H1 (cell line): ENCODE data around the gene ELAPOR2. TPM values are rescaled to one million over a fixed set of nuclear protein-coding genes. Genes with fewer than 3 reads are reported as not detected.

Experiments used
- CTCF ChIA-PET: fragments of 300-600 bp; sonication (Branson Sonifier 250); formaldehyde crosslinking; loops from one replicate; lab custom pipeline; 2021; ENCODE audit not compliant: partially characterized antibody; lab: Charles Lee
- POLR2A ChIA-PET: fragments of 300-600 bp; sonication (Branson Sonifier 250); formaldehyde crosslinking; loops from one replicate; lab custom pipeline; 2021; ENCODE audit warnings: inconsistent platforms; ENCODE audit not compliant: partially characterized antibody; lab: Charles Lee
- DNase-seq, 2 experiments: peaks; one replicate each; pipeline versions ENCODE4 v3.0.0 to v3.0.0-alpha.2; 2010 to 2022; ENCODE audit warnings: low spot score in 2 of 2, low read depth in 1 of 2, mixed read lengths in 1 of 2
- FAIRE-seq: peaks from 2 replicates; lab custom pipeline; 2011; peaks lifted over from hg19 to GRCh38; lab: Jason Lieb, UNC
- H2AFZ ChIP-seq: 2 replicates; pipeline ENCODE4 v1.8.1; 2012; ENCODE audit warnings: low read length, inconsistent platforms
- H2AK5ac ChIP-seq: 2 replicates; pipeline ENCODE4 v1.6.1; 2013; ENCODE audit warnings: low read depth, low read length
- H2BK120ac ChIP-seq: replicated peaks from 2 replicates; pipeline ENCODE3; 2013; ENCODE audit warnings: low read depth, low read length, inconsistent platforms
- H2BK12ac ChIP-seq: 2 replicates; pipeline ENCODE4 v1.6.1; 2013; ENCODE audit warnings: low read depth, low read length
- H2BK15ac ChIP-seq: 2 replicates; pipeline ENCODE4 v1.6.1; 2013; ENCODE audit warnings: low read length
- H2BK20ac ChIP-seq: 2 replicates; pipeline ENCODE4 v1.6.1; 2013; ENCODE audit warnings: low read length
- H2BK5ac ChIP-seq: 2 replicates; pipeline ENCODE4 v1.6.1; 2013; ENCODE audit warnings: low read depth, low read length
- H3K14ac ChIP-seq: 2 replicates; pipeline ENCODE4 v1.6.1; 2013; ENCODE audit warnings: inconsistent platforms; ENCODE audit not compliant: insufficient read length
- H3K18ac ChIP-seq: 2 replicates; pipeline ENCODE4 v1.6.1; 2013; ENCODE audit warnings: low read length; ENCODE audit errors: extremely low read depth
- H3K23ac ChIP-seq: 2 replicates; pipeline ENCODE4 v1.6.1; 2013; ENCODE audit warnings: inconsistent platforms; ENCODE audit not compliant: insufficient read length
- H3K23me2 ChIP-seq: 2 replicates; pipeline ENCODE4 v1.6.1; 2013; ENCODE audit warnings: low read depth, low read length
- H3K27ac ChIP-seq: 2 replicates; pipeline ENCODE4 v1.6.1; 2011; ENCODE audit warnings: low read depth, low read length, inconsistent platforms
- H3K27me3 ChIP-seq, 4 experiments: replicated peaks in 1 of 4; 1 replicate in 1 of 4; 2 replicates in 3 of 4; pipeline versions ENCODE4 v1.6.1 to v1.8.1; 2011 to 2013; ENCODE audit warnings: low read length in 3 of 4, mild to moderate bottlenecking in 3 of 4, inconsistent platforms in 2 of 4, mixed read lengths in 2 of 4, moderate library complexity in 1 of 4; ENCODE audit not compliant: control insufficient read depth in 3 of 4, insufficient read depth in 3 of 4; ENCODE audit errors: extremely low read depth in 1 of 4
- H3K36me3 ChIP-seq, 4 experiments: 2 replicates each; pipeline versions ENCODE4 v1.6.1 to v1.8.1; 2011 to 2013; ENCODE audit warnings: mild to moderate bottlenecking in 4 of 4, low read length in 3 of 4, moderate library complexity in 2 of 4, control low read depth in 1 of 4, inconsistent platforms in 1 of 4; ENCODE audit not compliant: insufficient read depth in 4 of 4, control insufficient read depth in 2 of 4
- H3K4ac ChIP-seq: replicated peaks from 2 replicates; pipeline ENCODE3; 2013; ENCODE audit warnings: low read length, low read depth, mixed read lengths, inconsistent platforms; ENCODE audit not compliant: insufficient read length
- H3K4me1 ChIP-seq, 4 experiments: replicated peaks in 1 of 4; 1 replicate in 1 of 4; 2 replicates in 3 of 4; pipeline versions ENCODE4 v1.6.1 to v1.8.1; 2011 to 2013; ENCODE audit warnings: low read length in 3 of 4, inconsistent platforms in 2 of 4, mixed read lengths in 1 of 4; ENCODE audit not compliant: insufficient read depth in 4 of 4, control insufficient read depth in 3 of 4
- H3K4me2 ChIP-seq, 2 experiments: 2 replicates each; pipeline versions ENCODE4 v1.6.1 to v1.8.1; 2011 to 2013; ENCODE audit warnings: low read depth in 2 of 2, low read length in 2 of 2, control low read depth in 1 of 2, inconsistent platforms in 1 of 2, mild to moderate bottlenecking in 1 of 2; ENCODE audit not compliant: insufficient read depth in 1 of 2
- H3K4me3 ChIP-seq, 4 experiments: fragments of 200-600, 300-600 bp in 1 of 4; sonication (generic), shearing (Covaris generic), sonication (Bioruptor Twin) in 1 of 4; 2 replicates each; pipeline versions ENCODE4 v1.5.1 to v1.8.1; 2011 to 2016; ENCODE audit warnings: low read length in 4 of 4, low read depth in 3 of 4, control low read depth in 2 of 4, inconsistent platforms in 2 of 4, mild to moderate bottlenecking in 2 of 4, mixed read lengths in 1 of 4, moderate library complexity in 1 of 4; ENCODE audit not compliant: insufficient read depth in 2 of 4; ENCODE audit errors: extremely low read depth in 1 of 4
- H3K56ac ChIP-seq: replicated peaks from 2 replicates; pipeline ENCODE3; 2013; ENCODE audit warnings: low read depth, mild to moderate bottlenecking, mixed read lengths, low read length, inconsistent platforms; ENCODE audit not compliant: insufficient read length
- H3K79me1 ChIP-seq: 2 replicates; pipeline ENCODE4 v1.6.1; 2013; ENCODE audit warnings: low read depth, low read length, control low read depth
- H3K79me2 ChIP-seq, 2 experiments: 2 replicates each; pipeline versions ENCODE4 v1.6.1 to v1.8.1; 2012 to 2013; ENCODE audit warnings: low read length in 2 of 2, mild to moderate bottlenecking in 2 of 2, inconsistent platforms in 1 of 2; ENCODE audit not compliant: insufficient read depth in 2 of 2, control insufficient read depth in 1 of 2
- H3K9ac ChIP-seq, 4 experiments: replicated peaks in 1 of 4; 1 replicate in 1 of 4; 2 replicates in 3 of 4; pipeline versions ENCODE4 v1.6.1 to v1.8.1; 2011 to 2013; ENCODE audit warnings: low read depth in 3 of 4, low read length in 3 of 4, control low read depth in 2 of 4, mild to moderate bottlenecking in 2 of 4, moderate library complexity in 2 of 4, inconsistent platforms in 1 of 4; ENCODE audit errors: extremely low read depth in 1 of 4
- H3K9me3 ChIP-seq, 2 experiments: 2 replicates each; pipeline versions ENCODE4 v1.6.1 to v1.8.1; 2012 to 2013; ENCODE audit warnings: mild to moderate bottlenecking in 2 of 2, moderate library complexity in 2 of 2, control low read depth in 1 of 2, inconsistent platforms in 1 of 2, low read depth in 1 of 2, low read length in 1 of 2, mixed read lengths in 1 of 2; ENCODE audit not compliant: insufficient read depth in 2 of 2
- H4K20me1 ChIP-seq, 2 experiments: replicated peaks in 1 of 2; 2 replicates each; pipeline versions ENCODE3 to v1.8.1; 2011 to 2013; ENCODE audit warnings: inconsistent platforms in 2 of 2, low read length in 2 of 2, mild to moderate bottlenecking in 1 of 2; ENCODE audit not compliant: insufficient read depth in 2 of 2, control insufficient read depth in 1 of 2
- H4K5ac ChIP-seq: 2 replicates; pipeline ENCODE4 v1.6.1; 2013; ENCODE audit warnings: low read length, low read depth, mixed read lengths, inconsistent platforms; ENCODE audit not compliant: insufficient read length
- H4K8ac ChIP-seq: 2 replicates; pipeline ENCODE4 v1.8.0; 2013; ENCODE audit warnings: mild to moderate bottlenecking, moderate library complexity, low read length, inconsistent platforms; ENCODE audit not compliant: insufficient read depth; ENCODE audit errors: extremely low read depth
- H4K91ac ChIP-seq: replicated peaks from 2 replicates; pipeline ENCODE3; 2013; ENCODE audit warnings: low read length, mixed read lengths, inconsistent platforms; ENCODE audit not compliant: insufficient read length
- PHF8 ChIP-seq: fragments of 200-600 bp; sonication (generic); conservative IDR thresholded peaks from 2 replicates; pipeline ENCODE4 v1.7.1; 2012; ENCODE audit warnings: low read depth, mild to moderate bottlenecking, inconsistent platforms, low read length, moderate library complexity
- TAF7 ChIP-seq: optimal IDR thresholded peaks from 2 replicates; pipeline ENCODE3; 2011; ENCODE audit warnings: low read depth, mild to moderate bottlenecking, inconsistent platforms, low read length, moderate library complexity, borderline replicate concordance
- TCF12 ChIP-seq: IDR thresholded peaks from 2 replicates; pipeline ENCODE4 v1.6.1; 2011; ENCODE audit warnings: low read depth, mild to moderate bottlenecking, low read length
- WGBS, 2 experiments: shearing (Covaris generic) in 1 of 2; methylation state at CpG; one replicate each; pipeline versions ENCODE4 v1.1.6 to v1.1.7; 2013 to 2015; ENCODE audit warnings: low lambda C conversion rate in 2 of 2, mixed read lengths in 2 of 2, inconsistent platforms in 1 of 2, low coverage in 1 of 2, missing lambda C conversion rate in 1 of 2; ENCODE audit not compliant: insufficient replicate concordance in 2 of 2, insufficient coverage in 1 of 2, insufficient read length in 1 of 2; ENCODE audit errors: extremely low coverage in 1 of 2, missing lambda C conversion rate in 1 of 2; 5-methylcytosine and 5-hydroxymethylcytosine counted together
- polyA plus RNA-seq, 7 experiments: library from polyadenylated mRNA; depleted of rRNA in 3 of 7; stranded (reverse) in 5 of 7; unstranded in 2 of 7; fragments of >200 nt in 5 of 7; fragments of 200-250 nt in 2 of 7; gene quantifications; 1 replicate in 5 of 7; 2 replicates in 1 of 7; 4 replicates in 1 of 7; pipeline versions ENCODE4 v1.2.1 to v1.2.3, GENCODE V29; 2011 to 2013; ENCODE audit warnings: missing spikeins in 2 of 7, mixed read lengths in 2 of 7
- total RNA-seq: library from RNA; stranded (reverse); fragmentation: NEBNext Ultra II Directional; extraction: Animal tissue kit (Norgen Biotek cat#: 25700); gene quantifications from 2 replicates; pipeline ENCODE4 v1.2.1, GENCODE V29; 2021
- TF ChIP-seq, protein P1 (sequence below): IDR thresholded peaks from 2 replicates; pipeline ENCODE4 v1.6.1; 2012; ENCODE audit warnings: low read length, inconsistent platforms

ELAPOR2 gene
- total and polyA plus RNA-seq, 2 of the 8 experiments (the other 6 are each of a cell fraction or from before 2014, with no cell fraction given) = 12.9 to 32.9 TPM

DNA sequence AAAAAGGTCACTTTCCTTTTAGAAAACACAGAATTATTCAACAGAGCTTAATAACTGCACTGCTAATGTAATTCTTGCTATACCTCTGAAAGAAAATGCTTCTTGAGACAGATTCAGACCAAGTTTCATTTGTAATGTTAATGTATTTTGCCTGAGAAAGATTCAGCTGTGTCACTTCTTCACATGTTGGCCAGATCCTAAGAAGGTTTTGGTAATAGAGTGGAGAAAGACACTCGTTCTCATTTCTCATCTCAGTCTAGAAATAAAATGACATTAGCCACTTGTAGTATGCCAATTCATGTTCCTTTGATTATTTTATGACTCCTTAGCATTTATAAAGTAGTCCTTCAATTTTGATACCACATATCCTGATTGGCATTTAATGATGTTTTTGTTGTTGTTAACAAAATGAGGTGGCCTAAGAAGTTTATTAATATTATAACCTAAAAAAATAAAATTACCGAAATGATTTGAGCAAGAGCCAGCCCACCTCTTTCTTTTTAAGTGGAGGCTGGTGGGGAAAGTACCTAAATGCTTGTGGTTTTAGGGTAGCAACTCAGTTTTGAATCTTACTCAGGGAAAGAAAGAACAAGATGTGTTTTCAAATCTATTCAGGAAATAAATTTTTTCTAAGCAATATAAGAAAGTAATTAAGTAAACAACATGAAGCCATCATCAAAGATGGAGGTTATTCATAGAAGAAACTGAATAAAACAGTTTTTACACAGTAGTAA lies 16.4 kb upstream of the ELAPOR2 start:
- POLR2A ChIA-PET = no interaction called here
- 91% methylated on average over 2 of the region's 2 CpGs; no CpG with 5 or more reads in 1 of the 2 experiments for WGBS, 2 experiments
- Histone ChIP-seq H3K9me3 (no peaks in the 10 kb centered on the region), H3K23ac (no peak overlapping the region), H2AFZ (no peak overlapping the region), H2BK15ac (no peak overlapping the region), H3K4me3 (no peak overlapping the region), H3K4me1 (no peaks in the 10 kb centered on the region), H4K20me1 (no peaks in the 10 kb centered on the region), H3K23me2 (no peaks in the 10 kb centered on the region), H4K8ac (no peak overlapping the region), H2BK120ac (no peak overlapping the region), H3K36me3 (no peaks in the 10 kb centered on the region), H2BK5ac (no peak overlapping the region), H3K4ac (no peak overlapping the region), H2AK5ac (no peak overlapping the region), H3K18ac (no peak overlapping the region), H3K14ac (no peak overlapping the region), H2BK12ac (no peak overlapping the region), H4K91ac (no peak overlapping the region), H2BK20ac (no peak overlapping the region), H3K56ac (no peak overlapping the region), H3K27ac (no peak overlapping the region), H4K5ac (no peak overlapping the region), H3K9ac (no peak overlapping the region), H3K79me1 (no peaks in the 10 kb centered on the region), H3K27me3 (no peaks in the 10 kb centered on the region), H3K4me2 (peak overlapping the region in 1 of 2 experiments; percentile 14; a peak in 1 of 4 replicates), H3K79me2 (no peaks in the 10 kb centered on the region)
- FAIRE-seq = no peak
- CTCF ChIA-PET = interaction anchor here (0.8 to 1.1 kb wide), 3 partner anchors 16 to 72 kb away, joined by 3 read pairs; no protein-coding TSS in a partner anchor
- no peak for DNase-seq
- no peak for TF ChIP-seq TCF12
- TF ChIP-seq, protein P1, sequence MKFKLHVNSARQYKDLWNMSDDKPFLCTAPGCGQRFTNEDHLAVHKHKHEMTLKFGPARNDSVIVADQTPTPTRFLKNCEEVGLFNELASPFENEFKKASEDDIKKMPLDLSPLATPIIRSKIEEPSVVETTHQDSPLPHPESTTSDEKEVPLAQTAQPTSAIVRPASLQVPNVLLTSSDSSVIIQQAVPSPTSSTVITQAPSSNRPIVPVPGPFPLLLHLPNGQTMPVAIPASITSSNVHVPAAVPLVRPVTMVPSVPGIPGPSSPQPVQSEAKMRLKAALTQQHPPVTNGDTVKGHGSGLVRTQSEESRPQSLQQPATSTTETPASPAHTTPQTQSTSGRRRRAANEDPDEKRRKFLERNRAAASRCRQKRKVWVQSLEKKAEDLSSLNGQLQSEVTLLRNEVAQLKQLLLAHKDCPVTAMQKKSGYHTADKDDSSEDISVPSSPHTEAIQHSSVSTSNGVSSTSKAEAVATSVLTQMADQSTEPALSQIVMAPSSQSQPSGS = no peak
- no peak for TF ChIP-seq PHF8
- TF ChIP-seq TAF7 = no peak
